NCI-H748 treated with DMSO at 0.1 percent for 48 hours (cell line): ENCODE measurements around the gene PREX1.
"Not testable (repeated sequence)": the region's sequence is repeated elsewhere in the genome, so short reads cannot be mapped to it uniquely, and the experiment has no call there.

Source experiments
- DNase-seq: peaks from one replicate; lab custom pipeline; 2025; lab: John Stamatoyannopoulos, UW

Gene PREX1

DNA sequence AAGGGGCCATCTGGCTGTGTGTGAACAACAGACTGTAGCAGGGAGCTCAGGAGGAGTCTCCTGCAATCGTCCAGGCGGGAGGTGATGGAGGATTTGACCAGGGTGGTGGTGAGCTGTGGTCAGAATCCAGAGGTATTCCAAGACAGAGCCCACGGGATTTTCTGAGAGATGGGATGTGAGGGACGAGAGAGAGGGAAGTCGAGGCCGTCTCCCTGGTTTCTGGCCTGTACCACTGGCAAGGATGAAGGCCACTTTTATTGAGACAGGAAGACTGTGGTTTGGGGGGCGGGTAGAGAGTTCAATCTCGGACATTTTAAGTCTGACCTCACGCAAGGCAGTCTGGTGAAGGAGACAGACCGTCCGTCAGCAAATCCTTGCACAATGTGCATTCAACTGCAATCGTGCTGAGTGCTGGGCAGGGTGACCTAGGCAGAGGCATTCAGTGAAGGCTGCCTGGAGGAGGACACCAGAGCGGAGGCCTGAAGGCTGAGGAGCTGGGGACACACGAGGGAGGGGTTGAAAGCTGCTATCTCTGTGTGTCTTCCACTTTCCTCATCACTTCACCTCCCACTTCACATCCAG lies 53.9 kb downstream of the PREX1 start:
- no peak for DNase-seq

DNA sequence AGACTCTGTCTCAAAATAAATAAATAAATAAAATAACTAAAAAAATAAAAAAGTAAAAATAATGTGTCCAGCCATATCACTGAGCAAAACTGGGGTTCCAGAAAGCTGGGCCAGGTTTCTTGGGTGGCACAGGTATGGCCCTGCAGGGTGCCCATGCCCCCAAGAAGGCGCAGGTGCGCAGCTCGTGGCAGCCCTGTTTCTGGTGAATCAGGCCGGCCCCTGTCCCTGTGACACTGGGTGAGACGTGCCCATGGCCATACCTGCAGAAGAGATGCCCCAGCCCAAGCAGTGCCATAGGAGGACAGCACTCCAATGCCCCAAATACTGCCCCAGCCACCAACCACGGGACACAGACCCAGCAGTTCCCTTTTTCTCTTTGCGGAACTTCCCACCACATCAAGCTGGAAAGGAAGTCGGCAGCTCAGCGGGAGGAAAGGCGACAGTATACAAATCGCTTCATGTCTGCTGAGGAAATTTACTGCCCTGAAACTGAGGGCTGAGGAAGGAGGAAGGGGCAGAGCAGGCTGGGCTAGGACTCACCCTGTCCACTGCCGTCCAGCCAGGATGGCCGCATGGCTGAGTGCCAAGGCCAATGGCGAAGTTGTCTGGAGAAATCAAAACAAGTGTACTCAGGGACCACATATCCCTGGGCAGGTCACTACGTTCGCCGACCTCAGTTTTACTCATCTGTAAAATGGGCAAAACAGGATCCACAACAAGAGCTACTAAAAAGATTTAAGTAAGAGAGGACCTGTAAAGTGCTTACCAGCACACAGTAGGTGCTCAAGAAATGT lies 55.4 kb downstream of the PREX1 start:
- DNase-seq = no peak

DNA sequence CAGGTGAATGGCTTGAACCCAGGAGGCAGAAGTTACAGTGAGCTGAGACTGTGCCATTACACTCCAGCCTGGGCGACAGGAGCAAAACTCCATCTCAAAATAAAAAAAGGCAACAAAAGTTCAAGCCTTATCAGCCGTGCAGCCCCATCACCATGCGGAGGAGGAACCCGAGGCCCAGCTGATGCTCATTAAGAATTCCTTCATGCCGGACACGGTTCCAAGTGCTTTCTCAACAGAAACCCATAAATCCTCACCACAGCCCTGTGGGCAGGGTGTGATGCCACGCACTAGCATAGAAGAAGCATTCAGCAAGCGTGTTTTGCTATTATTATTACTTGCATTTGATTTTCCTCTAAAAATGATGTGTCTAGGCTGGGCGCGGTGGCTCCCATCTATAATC lies 56.3 kb downstream of the PREX1 start:
- no peak for DNase-seq

DNA sequence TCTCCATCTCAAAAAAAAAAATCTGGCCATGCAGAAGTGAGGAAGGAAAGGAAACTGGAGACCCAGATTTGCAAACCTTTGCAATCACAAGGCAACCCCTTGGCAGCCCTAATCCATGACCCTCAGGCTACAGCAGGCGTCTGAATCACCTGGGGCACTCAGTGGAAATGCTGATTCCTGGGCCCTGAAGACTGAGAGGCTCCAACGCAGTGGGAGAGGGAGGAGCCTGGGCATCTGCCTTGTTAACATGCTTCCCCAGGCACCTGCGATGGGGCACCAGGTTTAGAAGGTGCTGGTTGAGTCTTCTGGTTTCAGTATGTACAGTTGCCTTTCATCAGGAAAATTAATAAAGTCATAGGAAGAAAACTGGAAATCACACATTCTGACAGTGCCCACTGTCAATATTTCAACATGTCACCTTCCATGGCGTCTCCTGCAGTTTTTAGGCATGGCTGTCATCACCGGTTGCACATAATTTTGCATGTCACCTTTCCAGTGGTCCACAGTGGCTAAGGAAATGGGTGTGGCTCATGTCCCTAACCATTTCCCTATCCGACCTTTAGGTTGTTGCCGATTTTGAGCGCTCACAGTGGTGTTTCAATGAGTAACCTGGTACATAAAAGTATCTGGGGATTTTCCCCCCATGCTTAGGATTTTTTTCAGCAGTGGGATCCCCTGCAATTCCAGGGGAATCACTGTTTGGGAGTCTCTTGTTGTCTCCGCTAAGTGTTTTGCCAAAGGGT lies 56.9 kb downstream of the PREX1 start:
- DNase-seq = no peak

DNA sequence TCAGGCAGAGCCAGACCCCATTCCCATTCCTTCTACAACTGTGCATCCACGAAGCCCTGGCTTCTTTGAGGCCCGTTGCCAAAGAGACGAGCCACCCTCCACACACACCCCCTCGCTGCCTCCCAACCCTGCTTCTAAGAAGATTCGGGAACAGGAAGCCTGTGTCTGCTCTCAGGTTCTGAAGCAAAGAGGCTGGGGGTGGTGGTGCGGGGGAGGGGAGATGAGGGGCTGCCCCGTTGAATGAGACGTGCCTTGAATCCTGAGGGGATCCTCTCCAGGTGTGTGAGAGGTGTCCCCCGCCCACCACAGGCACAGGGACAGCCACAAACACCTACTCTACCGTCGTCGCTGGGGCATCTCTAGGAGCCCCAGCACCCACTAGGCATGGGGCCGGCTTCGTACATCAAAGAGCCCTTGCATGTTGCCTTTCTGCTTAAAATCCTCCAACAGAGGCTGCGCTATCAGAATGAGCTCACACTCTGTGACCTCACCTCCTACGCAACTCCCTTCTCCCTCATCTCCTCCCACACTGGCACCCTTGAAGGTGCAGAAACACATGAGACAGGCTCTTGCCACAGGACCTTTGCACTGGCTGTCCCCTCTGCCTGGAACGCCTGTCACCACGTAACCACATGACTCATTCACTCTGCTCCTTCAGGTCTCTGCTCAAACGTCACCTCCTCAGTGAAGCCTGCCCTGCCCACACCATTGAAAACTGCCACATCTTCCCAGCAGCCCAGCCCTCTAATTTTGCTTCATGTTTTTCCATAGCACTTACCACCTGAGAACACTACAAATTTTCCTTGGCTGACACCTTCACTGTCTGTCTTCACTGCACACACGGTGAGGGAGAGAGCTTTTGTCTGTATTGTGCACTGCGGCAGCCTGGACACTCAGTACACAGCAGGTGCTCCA lies 58.5 kb downstream of the PREX1 start:
- DNase-seq = no peak

DNA sequence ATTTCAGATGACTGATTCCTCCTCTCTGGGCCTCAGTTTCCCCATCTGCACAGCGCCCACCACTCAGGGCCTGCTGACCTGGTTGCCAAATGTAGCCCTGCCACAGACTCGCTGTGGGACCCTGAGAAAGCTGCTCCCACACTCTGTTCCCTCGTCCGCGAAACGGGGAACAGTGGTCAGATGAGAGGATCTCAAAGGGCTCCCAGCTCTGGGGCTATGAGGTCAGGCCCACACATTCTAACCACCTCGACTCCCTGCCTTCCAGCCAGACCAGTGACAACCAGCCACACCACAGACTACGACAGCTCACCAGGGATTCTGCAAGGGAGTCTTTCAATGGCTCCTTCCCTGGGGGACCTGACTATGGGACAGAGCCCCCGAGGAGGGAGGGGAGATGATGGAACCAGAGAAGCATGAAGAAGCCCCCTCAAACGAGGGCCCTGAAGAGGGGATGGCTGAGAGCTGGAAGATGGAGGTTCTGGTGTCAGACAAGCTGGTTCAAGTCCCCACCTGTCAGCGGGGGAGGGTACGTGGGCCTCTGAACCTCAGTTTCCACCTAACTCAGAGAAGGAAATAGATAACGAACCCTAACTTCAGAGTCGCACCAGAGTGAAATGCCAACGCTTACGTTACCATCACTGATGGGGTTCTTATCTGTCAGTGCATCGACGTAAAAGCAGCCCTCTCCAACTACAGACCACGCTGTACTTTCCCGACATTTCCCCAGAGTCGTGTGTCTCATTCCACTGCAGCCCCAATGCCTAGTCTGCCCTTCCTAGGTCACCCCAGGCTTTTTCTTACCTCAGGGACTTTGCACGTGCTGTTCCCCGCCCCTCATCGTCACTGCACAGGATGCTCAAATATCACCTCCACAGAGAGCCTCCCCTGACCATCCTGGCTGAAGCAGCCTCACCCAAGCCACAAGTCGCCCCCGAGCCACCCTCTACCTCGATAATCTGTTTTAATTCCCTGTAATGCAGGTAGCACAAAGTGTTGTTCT lies 60.5 kb downstream of the PREX1 start:
- no peak for DNase-seq

DNA sequence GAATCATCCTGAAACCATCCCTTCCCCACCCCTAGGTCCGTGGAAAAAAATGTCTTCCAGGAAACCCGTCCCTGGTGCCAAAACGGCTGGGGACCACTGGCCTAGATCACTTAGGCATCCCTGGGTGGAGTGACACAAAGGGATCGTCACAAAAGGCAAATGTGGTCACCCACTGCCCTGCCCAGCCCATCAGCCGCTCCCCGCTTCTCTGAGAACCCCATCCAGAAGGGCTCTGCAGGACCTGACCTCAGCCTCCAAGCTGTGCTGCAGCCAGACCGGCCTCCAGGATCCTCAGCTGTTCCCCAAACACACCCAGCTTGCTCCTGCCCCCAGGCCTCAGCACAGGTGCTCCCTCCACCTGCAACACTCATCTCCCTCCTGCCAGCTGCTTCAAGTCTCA lies 61.6 kb downstream of the PREX1 start:
- DNase-seq = no peak

DNA sequence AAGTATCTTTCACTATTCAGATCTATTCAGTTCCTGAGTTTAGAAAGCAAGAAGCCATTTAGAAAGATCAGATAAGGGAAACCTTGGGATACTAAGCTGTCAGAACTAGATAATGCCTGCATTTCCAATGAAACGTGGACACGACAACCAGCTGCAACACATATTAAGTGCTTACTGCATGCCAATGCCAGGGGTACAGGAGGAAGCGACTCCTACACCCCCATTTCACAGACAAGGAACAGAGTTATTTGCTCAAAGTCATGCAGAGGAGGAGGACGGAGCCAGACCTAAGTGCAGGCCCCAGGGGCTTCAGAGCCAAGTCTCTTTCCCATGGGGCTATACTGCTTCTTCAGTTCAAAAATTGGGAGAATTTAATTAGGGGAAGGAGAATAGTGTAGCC lies 62.4 kb downstream of the PREX1 start:
- no peak for DNase-seq

DNA sequence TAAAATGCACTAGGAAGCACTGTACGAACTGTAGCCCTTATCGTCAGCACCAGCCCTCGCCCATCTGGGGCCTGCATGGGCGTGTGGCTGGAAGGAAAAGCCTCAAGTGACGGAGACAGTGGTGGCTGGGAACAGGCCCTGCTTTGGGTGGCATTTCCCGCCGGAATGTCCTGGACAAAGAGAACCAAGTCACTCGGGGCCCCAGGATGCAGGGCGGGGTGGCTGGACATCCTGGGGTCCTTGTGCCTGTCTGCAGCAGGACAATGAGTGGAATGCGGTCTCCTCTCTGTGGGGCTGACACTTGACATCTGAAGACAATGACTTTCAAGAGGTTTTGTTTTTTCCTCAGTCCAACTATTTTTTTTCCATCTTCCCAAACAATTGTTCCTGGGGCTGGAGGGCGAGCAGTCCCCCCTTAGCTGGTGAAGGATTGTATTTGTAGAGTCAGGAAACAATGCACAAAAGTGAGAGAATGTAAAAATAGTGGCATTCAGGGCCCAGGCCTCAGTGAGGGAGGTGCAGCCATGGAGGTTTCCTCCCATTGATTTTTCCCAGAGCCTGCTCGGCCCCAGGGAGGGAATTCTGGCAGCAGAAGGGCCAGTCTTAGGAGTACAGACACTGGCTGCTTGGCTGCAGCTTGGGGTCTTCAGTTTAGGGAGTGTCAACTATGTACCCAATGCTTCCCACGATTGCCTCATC lies 64.4 kb downstream of the PREX1 start:
- no peak for DNase-seq

DNA sequence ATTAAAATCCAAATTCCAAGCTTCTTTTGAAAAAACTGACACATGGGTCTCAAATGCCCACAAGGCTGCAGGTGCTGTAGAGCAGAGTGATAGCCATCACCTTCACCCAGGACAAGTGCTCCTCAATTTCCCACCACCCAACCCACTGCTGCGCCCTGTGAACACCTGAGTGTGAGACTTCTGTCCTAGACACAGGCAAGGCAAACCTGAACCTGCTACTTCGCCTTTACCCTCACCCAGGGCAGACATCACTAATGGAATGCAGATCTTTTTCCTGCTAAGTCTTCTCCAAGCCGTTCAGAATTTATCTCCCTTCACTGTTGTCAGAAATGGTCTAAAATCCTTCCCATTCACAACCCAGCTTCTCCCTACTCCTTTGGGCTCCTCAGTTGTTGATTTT lies 65.9 kb downstream of the PREX1 start:
- no peak for DNase-seq

DNA sequence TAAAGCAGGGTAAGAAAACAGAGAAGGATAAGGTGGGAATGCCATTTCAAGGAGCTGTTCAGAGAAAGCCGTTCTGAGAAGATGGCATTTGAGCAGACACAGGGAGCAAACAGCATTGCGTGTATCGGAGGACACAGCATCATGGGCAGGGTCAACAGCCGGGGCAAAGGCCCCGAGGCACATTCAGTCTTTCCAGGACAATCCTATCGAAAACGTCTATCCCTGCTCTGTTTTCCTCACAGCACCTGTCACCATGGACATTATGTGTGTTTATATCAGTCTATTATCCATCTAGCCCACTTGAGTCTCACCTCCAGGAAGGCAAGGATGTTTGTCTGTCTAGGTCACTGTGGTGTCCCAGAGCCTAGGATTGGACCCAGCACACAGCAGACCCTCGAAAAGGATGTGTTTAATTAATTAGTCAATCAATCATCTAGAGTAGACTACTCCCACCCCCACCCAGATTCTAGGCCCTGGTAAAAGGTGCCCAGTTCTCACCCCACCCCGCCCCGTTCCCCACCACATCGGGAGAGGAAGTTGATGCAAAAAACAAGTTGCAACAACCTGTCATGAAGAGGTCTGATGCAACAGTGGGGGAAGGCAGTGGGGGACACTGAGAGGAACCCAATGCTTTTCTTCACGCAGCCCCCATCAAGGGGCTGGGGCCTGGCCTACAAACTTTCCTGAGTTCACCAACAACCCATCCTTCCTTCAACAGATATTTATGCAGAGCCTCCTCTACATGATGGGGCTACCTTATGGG lies 66.6 kb downstream of the PREX1 start:
- no peak for DNase-seq

DNA sequence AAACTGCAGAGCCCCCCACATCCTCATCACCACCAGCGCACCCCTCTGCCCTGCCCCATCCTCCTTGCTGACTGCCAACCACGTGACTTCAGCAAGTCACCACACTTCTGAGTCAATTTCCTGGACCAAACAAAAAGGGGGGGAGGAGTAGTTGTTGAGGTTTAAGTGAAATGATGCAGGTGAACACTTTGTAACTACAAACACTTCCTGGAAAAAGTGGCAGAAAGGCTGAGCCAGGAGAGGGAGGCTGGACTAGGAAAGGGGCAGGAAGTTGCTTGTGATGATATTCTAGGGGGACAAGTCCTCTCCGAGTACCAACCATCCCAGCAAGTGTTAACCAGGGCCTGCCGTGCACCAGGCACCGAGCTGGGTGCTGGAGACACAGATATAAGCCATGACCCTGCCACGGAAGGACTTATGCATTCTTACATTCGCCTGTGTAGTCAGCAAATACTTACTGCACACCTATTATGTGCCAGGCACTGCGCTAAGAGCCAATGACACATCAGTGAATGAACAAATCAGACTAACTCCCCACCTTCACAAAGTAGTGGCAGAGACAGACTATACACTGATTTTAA lies 67.3 kb downstream of the PREX1 start:
- no peak for DNase-seq

DNA sequence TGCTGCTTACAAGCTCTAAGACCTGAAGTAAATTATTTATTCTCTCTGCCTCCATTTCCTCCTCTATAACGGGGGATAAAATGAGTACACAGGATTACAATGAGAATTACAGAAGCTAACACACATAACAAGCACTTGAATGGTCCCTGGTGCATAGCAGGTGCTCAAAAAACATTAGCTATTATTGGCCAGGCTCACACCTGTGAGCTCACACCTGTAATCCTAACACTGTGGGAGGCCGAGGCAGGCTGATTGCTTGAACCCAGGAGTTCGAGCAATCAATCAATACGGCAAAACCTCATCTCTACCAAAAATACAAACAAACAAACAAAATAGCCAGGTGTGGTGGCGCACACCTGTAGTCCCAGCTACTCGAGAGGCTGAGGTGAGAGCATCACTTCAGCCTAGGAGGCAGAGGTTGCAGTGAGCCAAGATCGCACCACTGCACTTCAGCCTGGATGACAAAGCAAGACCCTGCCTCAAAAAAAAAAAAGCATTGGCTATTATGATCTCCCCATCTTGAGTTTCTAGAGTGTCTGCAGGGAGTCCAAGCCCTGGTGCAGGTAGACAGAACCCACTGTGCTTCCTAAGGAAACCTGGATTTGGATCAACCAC lies 68.1 kb downstream of the PREX1 start:
- no peak for DNase-seq

DNA sequence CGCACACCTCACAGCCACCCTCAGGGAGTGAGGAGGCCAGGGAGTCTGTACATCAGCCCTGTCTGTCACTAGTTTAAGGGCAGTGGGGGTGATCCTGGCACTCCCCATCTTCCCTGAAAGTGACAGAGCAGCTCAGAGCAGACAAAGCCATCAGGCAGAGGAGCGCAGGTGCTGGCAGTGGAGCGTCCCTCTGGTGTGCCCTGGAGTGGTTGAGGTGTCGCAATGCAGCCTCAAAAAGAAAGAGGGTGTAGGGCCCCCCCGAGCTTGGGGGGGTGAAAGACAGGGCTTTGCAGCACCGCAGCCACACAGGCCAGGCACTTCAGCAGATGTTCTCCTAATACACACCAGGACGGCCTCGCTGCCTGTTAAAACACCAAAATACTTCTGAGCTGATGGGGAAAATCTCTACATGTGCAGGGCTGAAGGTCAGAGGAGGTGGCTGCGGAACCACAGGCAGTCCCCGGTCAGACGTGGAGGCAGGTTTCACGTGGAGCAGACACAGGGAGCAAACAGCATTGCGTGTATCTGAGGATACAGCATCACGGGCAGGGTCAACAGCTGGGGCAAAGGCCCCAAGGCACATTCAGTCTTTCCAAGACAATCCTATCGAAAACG lies 69.5 kb downstream of the PREX1 start:
- no peak for DNase-seq

DNA sequence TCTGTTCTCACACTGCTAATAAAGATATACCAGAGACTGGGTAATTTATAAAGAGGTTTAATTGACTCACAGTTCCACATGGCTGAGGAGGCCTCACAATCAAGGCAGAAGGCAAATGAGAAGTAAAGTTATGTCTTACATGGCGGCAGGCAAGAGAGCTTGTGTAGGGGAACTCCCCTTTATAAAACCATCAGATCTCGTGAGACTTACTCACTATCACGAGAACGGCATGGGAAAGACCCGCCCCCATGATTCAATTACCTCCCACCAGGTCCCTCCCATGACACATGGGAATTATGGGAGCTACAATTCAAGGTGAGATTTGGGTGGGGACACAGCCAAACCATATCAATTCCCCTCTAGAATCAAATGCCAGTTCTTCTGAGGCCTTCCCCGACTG lies 71.0 kb downstream of the PREX1 start:
- not testable (repeated sequence) for DNase-seq

DNA sequence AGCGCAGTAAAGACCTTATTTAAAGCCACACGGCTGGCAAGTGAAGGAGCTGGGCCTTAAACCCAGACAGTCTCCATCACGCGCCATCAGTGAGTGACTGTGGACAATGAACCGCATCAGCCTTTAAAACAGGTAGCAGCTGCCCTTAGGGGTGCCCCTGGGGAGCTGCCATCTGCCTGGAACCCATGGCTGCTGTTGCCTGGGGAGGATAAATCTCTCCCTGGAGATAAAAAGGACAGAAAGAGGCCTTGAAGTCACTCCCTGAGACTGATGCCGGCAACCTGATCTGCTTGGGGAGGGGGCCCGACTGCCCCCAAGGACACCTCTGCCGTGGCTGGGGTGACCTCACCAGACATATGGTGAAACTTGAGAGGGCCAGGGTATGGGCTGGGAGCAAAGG lies 73.5 kb downstream of the PREX1 start:
- DNase-seq = no peak

DNA sequence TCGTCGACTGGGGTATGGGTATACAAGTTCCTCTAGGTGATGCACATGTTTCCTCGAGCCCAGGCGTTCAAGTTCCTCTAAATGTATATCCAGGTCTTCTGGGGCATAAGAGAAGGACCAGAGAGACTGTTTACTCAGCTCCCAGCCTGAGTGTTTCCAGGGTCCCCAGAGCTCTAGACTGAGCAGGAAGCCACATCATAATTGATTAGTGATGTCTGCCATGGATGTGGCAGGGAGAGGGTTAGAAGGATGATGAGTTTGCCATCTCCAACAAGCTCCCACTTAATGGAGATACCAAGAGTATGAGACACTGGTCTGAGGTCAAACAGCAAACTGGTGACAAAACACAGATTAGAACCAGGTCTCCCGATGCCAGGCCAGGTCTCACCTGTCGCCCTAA lies 74.8 kb downstream of the PREX1 start:
- DNase-seq = no peak

DNA sequence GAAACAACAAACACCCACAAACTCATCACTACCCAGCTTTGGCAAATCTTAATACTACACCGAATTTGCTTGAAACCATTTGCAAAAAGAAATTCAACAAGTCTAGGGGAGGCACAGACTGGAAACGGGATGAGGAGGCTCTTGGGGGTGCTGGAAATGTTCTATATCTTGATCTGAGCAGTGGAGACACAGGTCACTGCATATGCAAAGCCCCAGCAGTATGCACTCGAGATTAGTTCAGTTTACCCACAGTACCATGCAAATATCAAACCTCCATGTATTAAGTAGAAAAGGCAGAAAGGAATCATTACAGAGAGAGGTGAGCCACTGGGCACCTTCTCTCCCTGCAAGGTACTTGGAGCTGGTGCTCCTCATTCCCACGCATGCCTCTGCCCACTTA lies 75.9 kb downstream of the PREX1 start:
- no peak for DNase-seq
